SIG-M5 treated with dmso at 0.1 percent for 504 hours (cell line): ENCODE data around the gene ATP6V1C2.
"Not testable (repeated sequence)": the region's sequence is repeated elsewhere in the genome, so short reads cannot be mapped to it uniquely, and the experiment has no call there.

ENCODE experiments used
- DNase-seq: peaks from one replicate; lab custom pipeline; 2025; ENCODE audit not compliant: unreplicated experiment; lab: John Stamatoyannopoulos, UW

ATP6V1C2 gene

GRCh38 chr2:10765914-10766313 is 44.5 kb downstream of the ATP6V1C2 start:
- no peak for DNase-seq

GRCh38 chr2:10768063-10768507 is 46.7 kb downstream of the ATP6V1C2 start:
- DNase-seq, result no peak

- DNase-seq, result no peak
Measured at GRCh38 chr2:10770956-10771750, 49.7 kb downstream of the ATP6V1C2 start.

GRCh38 chr2:10771786-10772185 is 50.4 kb downstream of the ATP6V1C2 start:
- no peak for DNase-seq

- DNase-seq, result no peak
Measured at GRCh38 chr2:10772201-10772867, 50.9 kb downstream of the ATP6V1C2 start.

DNA sequence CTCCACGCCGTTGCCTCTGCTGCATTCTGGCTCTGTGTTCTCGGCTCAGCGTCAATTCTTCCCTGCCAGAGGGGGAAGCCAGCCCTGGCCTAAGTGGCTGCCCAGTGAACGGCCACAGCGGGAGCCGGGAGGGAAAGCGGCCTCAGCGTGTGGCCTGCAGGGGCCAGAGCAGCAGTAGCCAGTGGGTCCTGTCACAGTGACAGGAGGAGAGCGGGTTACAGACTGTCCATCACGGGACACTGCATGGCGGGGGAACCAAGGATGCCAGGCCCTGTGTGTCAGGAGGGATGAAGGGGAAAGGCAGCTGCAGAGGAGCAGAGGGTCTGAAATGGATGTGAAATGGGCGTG is 51.4 kb downstream of the ATP6V1C2 start:
- no peak for DNase-seq

GRCh38 chr2:10773821-10774341 is 52.5 kb downstream of the ATP6V1C2 start:
- no peak for DNase-seq

DNA sequence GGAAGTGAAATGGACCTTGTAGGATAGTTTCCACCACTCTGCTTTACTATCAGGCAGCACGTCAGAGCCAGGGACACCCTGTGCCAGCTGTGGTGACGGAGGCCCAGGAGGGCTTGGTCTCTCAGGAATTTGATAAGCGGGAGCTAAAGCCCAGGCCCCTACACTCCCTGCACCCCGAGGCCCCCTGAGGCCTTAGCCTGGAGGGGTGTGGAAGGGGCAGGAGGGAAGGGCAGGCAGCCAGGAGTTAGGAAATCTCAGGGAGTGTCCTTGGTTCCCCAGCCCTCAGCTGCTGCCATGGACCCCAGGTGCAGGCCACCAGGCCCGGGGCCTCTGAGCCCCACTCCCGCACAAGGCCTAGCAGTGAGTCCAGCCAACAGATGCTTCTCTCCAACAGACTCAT is 53.0 kb downstream of the ATP6V1C2 start:
- no peak for DNase-seq

DNA sequence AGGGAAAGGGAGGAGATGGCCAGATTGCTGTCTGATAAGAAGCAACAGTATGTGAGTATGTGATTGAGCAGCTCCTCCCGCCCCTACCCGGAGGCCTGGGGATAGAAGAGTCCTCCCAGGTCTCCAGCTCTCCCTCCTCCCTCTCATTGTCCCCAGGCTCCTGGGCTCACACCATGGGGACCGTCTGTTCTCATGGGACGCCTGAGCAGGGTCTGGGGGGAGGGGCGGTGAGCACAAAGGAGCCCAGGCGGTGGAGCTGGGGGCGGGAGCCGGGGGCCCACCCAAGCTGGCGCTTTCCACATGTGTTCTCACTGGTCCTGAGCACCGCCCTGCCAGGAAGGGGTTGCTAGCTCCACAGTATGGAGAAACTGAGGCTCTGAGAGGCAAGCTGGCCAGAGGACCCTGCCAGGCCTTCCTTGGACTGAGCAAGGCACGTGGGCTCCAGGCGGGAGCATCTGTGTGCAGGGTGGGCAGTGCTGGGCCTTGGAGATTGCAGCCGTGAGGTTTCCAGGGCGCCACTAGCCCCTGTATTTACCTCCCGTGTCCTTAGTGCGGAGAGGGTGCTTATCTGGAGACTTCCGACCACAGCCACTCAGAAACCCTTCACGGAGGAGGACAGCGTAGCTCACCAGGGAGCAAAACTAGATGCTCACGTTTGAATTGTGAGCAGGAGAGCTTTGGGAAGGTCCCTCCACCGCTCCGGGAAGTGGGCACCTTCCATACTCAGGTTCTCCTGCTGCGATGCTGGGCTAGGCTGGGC is 53.8 kb downstream of the ATP6V1C2 start:
- no peak for DNase-seq

DNA sequence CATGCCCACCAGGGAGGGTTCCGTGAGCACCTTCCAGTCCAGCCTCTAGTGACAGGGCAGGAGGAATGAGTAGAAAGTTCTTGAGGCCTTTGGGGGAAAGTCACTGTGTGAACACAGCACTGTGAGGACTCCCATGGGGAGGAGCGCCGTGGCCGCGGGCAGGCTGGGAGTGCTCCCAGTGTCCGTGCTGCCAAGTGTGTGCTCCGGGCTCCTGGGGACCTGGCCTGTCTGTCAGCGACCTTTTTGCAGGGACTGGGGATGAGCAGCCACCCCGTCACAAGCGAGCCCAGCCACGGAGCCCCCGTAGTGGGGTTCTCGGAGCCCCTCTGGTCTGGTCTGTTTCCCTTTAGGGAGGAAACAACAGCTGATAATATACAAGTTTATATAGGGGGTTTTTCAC is 54.4 kb downstream of the ATP6V1C2 start:
- DNase-seq, result no peak

DNA sequence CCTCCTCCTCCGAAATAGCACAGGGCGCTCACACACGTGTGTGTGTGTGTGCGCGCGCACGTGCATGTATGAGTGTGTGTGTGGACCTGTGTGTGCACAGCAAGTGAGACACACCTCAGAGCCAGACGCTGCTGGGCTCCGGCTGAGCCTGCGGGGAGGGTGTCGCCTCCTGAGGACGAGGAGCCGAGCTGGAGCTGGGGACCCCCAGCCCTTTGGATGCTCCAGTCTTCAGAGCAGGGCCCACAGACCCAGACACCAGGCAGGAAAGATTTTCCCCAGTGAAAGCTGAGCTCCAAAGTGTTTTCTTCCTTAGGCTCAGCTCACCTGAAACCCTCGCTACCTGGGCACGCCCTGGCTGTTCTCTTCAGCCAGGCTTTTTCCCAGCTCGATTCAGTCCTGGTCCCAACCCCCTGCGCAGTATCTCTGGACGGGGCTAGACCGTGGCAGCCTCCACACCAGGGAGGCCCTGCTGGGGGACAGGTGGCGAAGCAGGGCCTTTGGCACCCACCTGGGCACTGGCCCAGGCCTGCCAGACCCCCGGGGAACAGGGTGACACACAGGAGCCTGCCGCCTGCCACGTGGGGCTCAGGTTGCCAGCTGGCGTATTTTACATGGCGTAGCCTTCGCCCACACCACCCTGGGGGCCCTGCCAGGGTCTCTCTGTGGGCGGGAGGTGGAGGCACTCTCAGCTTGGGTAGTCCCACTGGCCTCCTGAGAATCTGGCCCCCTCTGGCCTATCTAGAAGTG is 55.0 kb downstream of the ATP6V1C2 start:
- no peak for DNase-seq

DNA sequence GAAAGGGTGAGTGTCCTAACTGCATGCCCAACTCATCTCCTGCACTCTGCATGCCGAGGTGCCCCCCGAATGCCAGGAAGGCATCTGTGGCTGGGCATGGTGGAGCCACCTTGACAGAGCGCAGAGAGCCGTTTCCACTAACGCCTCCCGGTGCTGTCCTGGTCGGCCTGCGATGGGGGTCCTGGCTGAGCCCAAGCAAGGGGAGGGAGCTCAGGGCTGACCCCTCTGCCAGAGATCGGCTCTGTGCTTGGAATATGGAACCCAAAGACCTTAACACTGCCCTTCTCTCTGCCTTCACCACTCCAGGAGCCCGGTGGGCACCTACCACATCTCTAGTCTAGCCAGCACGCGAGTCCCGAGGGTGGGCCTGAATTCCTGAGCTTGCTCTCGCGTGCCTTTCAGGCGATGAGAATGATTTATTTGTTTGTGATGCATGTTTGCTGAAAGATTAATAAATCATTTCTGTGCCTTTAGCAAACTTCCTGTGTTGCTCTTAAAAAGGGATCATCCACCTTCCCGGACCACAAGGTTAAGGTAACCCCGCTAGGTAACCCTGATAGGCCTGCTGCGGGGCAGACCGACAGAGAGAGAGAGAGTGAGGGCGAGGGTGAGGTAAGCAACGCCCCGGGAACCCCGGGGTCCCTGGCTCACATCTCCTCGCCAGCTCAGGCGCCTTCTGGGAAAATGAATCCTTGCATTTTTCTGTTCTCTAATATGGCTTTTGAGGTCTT is 55.8 kb downstream of the ATP6V1C2 start:
- no peak for DNase-seq

DNA sequence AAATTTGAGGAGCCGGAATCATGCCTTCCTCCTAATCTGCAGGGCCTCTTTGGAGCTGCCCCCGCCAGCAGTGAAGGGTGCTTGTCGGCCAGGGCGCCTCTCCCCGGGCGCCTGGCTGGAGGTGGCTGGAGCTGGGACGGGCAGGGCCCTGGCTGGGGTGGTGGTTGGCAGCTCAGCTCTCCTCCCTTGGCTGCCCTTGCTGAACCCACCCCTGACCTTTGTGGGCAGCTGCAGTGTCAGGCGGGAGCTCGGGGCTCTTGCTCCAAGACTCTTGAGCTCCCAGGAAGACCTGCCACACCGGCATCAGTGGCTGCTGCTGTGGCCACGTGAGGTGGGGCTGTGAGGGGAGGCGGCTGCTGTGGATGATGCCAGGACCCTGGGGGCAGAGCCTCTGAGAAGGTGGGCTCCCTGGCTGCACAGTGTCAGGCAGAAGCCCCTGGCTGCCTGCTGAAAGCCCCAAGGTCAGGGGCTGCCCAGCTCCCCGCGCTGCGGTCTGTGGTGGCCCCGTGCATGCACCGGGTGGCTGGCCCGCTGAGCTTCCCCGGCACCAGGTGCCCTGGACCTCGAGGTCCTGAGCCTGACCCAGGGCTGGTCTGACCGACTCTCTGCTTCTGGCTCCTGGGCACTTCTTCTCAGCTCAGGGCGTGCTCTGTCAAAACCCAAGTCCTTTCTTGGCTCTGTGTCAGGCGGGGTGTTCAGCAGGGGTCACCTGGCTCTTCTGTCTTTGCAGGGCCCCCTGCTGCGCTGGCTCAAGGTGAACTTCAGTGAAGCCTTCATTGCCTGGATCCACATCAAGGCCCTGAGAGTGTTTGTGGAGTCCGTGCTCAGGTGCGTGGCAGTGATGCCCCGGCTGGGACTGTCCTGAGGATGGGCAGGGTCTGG is 56.7 kb downstream of the ATP6V1C2 start:
- DNase-seq, result no peak

GRCh38 chr2:10778724-10779115 is 57.3 kb downstream of the ATP6V1C2 start:
- DNase-seq, result no peak

GRCh38 chr2:10779776-10780490 is 58.5 kb downstream of the ATP6V1C2 start:
- DNase-seq, result no peak

GRCh38 chr2:10780491-10780820 is 59.0 kb downstream of the ATP6V1C2 start:
- DNase-seq, result no peak

DNA sequence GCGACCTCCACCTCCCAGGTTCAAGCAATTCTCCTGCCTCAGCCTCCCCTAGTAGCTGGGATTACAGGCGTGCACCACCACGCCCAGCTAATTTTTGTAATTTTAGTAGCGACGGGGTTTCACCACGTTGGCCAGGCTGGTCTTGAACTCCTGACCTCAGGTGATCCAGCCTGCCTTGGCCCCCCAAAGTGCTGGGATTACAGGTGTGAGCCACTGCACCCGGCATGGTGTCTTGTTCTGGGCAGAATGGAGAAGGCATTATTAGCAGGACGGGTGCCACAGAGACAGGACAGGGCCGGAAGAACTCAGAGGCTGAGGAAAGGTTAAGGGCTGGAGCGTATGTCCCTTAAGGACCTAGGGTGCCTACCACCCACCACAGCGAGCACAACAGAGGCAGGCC is 59.4 kb downstream of the ATP6V1C2 start:
- DNase-seq, result not testable (repeated sequence)

GRCh38 chr2:10781746-10782145 is 60.3 kb downstream of the ATP6V1C2 start:
- no peak for DNase-seq

DNA sequence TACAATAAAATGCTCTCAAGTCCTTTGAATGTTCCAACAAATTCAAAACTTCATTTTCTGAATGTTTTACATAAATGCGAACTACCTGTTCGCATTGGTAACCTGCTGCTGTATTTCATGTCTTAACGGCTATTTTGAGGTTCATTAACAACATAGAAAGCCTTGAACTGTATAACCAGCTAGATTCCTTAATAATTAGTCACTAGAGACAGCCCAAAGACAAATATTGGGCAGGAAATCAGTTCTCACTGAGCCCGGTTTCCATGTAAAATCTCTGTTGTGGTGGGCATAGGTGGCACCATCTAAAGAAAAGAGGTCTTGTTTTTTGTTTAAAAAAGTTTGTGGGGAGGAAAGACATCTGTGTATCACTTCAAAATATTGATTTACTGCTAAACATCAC is 62.0 kb downstream of the ATP6V1C2 start:
- no peak for DNase-seq
